NCI-H524 treated with DMSO at 0.1 percent for 48 hours (cell line): Measurements from ENCODE around the gene APOL2.
A peak's percentile ranks its signal among the peaks of the same experiment; 100 is the strongest.
"Not testable (repeated sequence)": the region's sequence is repeated elsewhere in the genome, so short reads cannot be mapped to it uniquely, and the experiment has no call there.

ENCODE experiments used
- DNase-seq: peaks from one replicate; lab custom pipeline; 2025; lab: John Stamatoyannopoulos, UW

Gene APOL2

GRCh38 chr22:36263216-36263673, 23.9 kb upstream of the APOL2 start:
- DNase-seq, result not testable (repeated sequence)

DNA sequence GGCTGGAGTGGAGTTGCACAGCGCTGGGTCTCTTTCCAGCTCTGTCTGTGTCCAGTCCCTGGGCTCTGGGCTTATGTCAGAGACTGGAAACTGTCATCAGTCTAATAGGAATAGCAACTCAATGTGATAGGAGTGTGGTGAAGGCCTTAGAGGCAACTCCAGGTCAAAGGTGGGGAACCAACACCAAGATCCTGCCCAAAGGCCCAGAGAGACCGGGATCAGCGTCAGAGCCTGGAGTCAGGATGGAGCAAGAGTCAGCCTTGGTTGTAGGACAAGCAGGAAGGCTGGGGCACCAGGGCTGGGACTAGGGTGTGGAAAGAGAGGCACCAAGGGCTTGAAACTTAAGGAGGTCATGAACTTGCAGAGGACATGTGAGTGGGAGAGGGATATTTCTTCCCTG, 23.0 kb upstream of the APOL2 start:
- DNase-seq, result not testable (repeated sequence)

- not testable (repeated sequence) for DNase-seq
Measured at GRCh38 chr22:36261675-36262074, 22.3 kb upstream of the APOL2 start.

GRCh38 chr22:36259615-36260300, 20.4 kb upstream of the APOL2 start:
- DNase-seq, result no peak

DNA sequence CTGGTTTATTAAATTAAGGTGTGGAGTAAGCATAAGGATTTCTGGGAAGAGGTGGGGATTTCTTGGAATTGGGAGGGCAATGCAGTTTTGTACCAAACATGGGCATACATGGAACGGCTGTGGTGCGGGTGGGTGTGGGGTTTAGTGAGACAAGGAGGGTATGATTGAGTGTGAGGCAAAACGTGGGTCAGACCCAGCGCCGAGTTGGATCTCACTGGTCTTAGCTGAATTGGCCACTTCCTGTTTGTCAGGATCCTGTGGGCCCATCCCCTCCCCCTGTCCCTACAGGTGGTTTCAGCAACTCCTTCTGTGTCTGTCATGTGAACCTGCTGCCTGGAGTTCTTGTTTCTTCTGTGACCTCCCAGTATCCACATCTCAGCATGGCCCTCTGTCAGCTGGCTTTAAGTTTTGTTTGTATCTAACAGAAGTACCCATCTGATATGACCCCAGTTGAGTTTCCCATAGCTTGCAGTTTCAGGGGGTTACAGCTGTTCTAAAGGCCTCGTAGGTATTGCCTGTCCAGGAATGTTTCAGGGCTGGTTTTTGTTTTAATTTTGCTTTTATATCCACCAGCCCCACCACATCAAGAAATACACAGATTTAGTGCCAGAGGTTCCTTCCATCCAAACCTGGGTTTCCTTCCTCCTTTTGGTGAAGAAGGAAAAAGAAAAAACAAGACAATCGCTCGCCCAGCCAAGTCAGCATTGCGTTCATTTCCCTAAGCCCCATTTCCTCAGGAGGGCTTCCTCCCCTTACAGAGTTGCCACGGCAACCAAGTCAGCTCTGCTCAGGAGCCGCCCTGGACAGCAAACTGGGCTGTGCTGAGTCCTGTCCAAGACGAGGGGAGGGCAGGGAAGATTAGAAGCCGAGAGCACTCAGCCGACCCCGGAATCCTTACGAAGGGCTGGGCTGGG, 19.6 kb upstream of the APOL2 start:
- DNase-seq, result peak; percentile 1

GRCh38 chr22:36257948-36258670, 18.8 kb upstream of the APOL2 start:
- DNase-seq, result no peak

- DNase-seq, result no peak
Measured at GRCh38 chr22:36257308-36257707, 18.0 kb upstream of the APOL2 start.

GRCh38 chr22:36256478-36256877, 17.2 kb upstream of the APOL2 start:
- no peak for DNase-seq

DNA sequence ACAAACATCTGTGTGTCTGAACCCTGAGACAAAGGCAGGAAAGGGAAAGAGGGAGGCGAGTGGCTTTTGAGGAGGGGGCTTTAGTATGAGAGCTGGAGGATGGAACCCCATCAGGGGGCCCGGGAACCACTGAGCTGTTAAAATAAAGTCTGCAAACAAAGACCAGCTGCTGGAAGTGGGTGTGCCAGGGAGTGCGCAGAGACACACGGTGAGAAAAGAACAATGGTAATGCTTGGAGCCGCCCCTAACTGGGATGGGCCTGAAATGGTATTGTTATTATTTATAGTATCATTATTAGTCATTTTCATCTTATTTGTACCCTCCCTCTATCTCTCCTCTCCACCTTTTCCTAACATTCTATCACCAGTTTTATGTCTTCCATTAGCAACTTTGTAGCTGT, 16.2 kb upstream of the APOL2 start:
- not testable (repeated sequence) for DNase-seq

GRCh38 chr22:36253523-36254490, 14.5 kb upstream of the APOL2 start:
- no peak for DNase-seq

DNA sequence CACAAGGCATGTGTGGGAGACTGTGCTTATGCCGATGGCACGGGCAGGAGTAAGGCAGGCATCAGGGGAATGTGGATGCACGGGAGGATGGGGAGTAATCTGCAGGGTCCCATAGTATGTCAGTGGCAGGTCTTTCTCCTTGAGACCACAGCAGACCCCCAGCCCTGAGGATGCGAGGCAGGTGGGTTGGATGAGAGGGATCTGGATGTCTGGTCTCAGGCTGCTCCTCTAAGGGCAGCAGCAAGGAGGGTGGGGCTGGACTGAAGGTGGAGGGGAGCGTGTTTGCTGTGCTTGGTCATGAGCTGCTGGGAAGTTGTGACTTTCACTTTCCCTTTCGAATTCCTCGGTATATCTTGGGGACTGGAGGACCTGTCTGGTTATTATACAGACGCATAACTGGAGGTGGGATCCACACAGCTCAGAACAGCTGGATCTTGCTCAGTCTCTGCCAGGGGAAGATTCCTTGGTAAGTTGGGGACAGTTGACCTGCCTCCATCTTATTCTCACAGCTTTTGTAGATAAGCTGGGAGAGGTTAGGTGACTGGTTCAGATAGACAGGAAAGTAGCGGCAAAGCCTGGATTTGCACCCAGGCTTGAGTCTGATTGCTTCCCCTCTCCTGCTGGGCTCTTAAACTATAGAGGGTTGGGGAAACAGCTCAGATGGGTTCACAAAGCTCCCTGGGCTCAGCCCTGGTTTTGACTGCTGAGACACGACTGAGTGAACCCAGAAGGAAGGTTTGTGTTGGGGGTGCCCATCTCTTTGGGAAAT, 13.6 kb upstream of the APOL2 start, which contains the start of gene APOL1:
Gene APOL1, plus strand, starts transcription at position 380 of the 769 bp plus-strand sequence. CDS start 1,823 bp downstream, outside the sequence.
- DNase-seq, result no peak

GRCh38 chr22:36251979-36252608, 12.8 kb upstream of the APOL2 start:
- DNase-seq, result not testable (repeated sequence)

DNA sequence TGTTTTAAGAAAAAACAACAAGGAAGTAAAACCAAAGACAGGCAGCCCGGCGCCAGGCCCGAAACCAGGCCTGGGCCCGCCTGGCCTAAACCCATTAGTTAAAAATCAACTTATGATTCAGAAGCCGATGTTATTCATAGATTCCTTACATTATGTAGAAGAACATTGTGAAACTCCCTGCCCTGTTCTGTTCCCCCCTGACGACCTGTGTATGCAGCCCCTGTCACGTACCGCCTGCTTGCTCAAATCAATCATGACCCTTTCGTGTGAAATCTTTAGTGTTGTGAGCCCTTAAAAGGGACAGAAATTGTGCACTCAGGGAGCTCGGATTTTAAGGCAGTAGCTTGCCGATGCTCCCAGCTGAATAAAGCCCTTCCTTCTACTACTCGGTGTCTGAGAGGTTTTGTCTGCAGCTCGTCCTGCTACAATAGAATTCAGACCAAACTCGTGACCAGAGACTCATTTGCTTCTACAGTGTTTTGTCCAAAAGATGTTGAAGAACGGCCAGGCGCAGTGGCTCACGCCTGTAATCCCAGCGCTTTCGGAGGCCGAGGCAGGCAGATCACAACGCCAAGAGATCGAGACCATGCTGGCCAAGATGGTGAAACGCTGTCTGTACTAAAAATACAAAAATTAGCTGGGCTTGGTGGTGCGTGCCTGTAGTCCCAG, 11.1 kb upstream of the APOL2 start:
- not testable (repeated sequence) for DNase-seq

DNA sequence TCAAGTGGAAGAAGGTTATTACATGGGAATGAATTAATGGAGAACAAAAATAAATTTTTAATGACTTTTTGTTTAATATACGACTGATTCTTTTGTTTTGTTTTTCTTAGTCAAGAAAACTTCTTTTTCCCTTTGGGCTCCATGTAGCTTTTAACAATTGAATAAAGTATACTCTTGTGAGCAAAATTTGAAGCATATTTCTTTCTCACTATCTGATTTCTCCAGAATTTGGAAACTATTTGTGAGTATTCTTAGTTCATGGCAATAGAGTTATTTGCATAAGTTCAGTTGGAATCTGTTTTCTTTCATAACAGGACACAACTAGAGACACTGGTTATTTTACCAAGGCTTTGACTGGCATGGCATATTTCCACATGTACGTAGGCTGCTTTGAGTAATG, 9.8 kb upstream of the APOL2 start:
- no peak for DNase-seq

GRCh38 chr22:36247955-36248354, 8.6 kb upstream of the APOL2 start:
- DNase-seq, result no peak

GRCh38 chr22:36246718-36247117, 7.4 kb upstream of the APOL2 start:
- DNase-seq, result no peak

DNA sequence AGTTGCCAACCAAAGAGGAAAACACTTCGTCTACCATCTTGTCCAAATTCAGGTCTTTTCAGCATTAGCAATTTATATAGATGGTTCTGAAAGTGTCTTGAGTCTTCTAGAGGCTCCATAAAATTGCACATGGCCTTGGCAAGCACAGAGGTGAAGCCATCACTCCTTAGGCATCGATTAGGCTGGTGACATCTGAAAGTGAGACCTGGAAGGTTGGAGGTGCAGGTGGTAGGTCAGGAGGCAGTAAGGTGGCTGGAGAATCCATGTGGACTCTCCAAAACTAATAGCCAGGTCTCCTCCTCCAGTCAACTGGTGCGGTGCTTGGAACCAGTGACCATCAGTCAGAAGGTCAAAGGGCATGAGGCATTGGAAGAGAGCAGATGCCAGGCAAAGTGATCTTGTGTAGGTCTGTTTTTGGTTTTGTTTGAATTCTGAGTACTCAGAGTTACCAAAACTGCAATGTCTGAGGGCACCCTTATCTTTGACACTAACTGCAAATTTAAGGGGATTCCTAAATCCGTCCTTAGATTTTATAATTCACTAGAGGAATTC, 6.6 kb upstream of the APOL2 start:
- no peak for DNase-seq

DNA sequence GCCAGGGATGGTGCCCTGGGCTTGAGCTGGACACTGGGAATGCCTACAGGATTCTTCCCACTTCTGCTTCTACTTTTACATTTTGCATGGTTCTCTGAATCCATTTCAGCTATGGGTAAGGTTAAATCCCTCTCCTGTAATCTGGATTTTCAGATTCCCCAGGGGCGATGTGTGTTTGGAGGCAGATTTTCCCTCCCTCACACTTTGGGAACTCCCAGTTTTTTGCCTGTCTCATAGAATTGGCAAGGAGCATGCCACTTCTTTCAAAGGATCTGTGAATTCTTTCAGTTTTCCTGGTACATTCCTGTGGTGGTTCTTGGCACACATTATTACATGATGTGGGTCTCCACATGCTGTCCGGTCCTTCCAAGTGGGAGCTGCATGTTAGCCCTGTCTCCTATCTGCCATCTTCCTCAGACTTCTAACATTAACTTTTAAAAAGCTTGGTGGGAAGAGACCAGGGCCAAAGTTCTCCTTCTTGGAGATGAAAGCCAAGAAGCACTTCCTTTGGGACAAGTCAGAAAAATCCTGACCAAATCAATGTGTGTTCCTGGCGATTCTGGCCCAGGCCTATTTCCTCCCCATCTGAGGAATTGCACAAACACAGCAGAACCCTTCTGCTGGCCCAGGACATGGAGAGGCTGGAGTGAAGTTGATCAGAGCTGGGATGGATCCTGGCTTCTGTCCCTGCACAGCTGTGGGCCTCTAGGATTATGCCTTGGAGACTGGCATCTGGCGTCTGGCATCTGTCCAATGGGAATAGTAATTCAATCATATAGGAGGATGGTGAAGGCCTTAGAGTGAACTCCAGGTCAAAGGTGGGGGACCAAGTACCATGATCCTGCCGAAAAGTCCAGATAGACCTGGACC, 5.4 kb upstream of the APOL2 start:
- DNase-seq, result peak; percentile 55
